Spinal cord (tissue), 10 donors: ENCODE measurements around the gene UQCRC1. TPM values are rescaled to one million over a fixed set of nuclear protein-coding genes. Genes with fewer than 3 reads are reported as not detected.

ENCODE experiments used
- DNase-seq, 6 donors: peaks; one replicate each; pipeline versions ENCODE4 v3.0.0 to v3.0.0-alpha.2; 2013 to 2015; ENCODE audit warnings: low spot score in 6 of 6, low read depth in 4 of 6
- H3K27ac ChIP-seq: one replicate; pipeline ENCODE4 v1.5.1; 2013; ENCODE audit warnings: low read depth, low read length, control low read depth
- H3K27me3 ChIP-seq: one replicate; pipeline ENCODE4 v1.6.1; 2013; ENCODE audit warnings: low read length; ENCODE audit not compliant: control insufficient read depth, insufficient read depth
- H3K36me3 ChIP-seq: one replicate; pipeline ENCODE4 v1.6.1; 2013; ENCODE audit warnings: low read length; ENCODE audit not compliant: control insufficient read depth, insufficient read depth
- H3K4me1 ChIP-seq: one replicate; pipeline ENCODE4 v1.6.1; 2013; ENCODE audit warnings: low read length; ENCODE audit not compliant: control insufficient read depth, insufficient read depth
- H3K4me3 ChIP-seq: one replicate; pipeline ENCODE4 v1.5.1; 2013; ENCODE audit warnings: low read depth, low read length, control low read depth
- H3K9me3 ChIP-seq: one replicate; pipeline ENCODE4 v1.6.1; 2013; ENCODE audit warnings: low read length; ENCODE audit not compliant: control insufficient read depth, insufficient read depth
- WGBS: methylation state at CpG from one replicate; pipeline ENCODE4 v1.1.5; 2013; ENCODE audit warnings: missing lambda C conversion rate; ENCODE audit not compliant: insufficient coverage; 5-methylcytosine and 5-hydroxymethylcytosine counted together
- polyA plus RNA-seq, 2 donors: library from polyadenylated mRNA; unstranded; fragments of 120-200 nt; gene quantifications; one replicate each; pipeline ENCODE4 v1.2.1, GENCODE V29; 2013; ENCODE audit not compliant: insufficient read length in 2 of 2
- total RNA-seq, 2 donors: library from RNA; depleted of rRNA in 1 of 2; stranded (reverse); fragments of 120-200 nt in 1 of 2; fragments of >200 nt in 1 of 2; gene quantifications; one replicate each; pipeline versions ENCODE4 v1.2.3 to v1.2.4, GENCODE V29; 2013 to 2014
- donor health status: healthy.

The UQCRC1 gene
- total and polyA plus RNA-seq, 4 donors, result 147 to 286 (median 227) TPM

GRCh38 chr3:48648188-48648850, 38.9 kb upstream of the UQCRC1 start:
- 94% methylated on average over 13 of the region's 15 CpGs for WGBS
- Histone ChIP-seq H3K36me3 (peaks cover 93% of the 10 kb centered on the region), H3K27ac (no peak overlapping the region), H3K27me3 (no peaks in the 10 kb centered on the region), H3K4me3 (no peak overlapping the region), H3K4me1 (no peaks in the 10 kb centered on the region), H3K9me3 (no peaks in the 10 kb centered on the region)
- no peak for DNase-seq

DNA sequence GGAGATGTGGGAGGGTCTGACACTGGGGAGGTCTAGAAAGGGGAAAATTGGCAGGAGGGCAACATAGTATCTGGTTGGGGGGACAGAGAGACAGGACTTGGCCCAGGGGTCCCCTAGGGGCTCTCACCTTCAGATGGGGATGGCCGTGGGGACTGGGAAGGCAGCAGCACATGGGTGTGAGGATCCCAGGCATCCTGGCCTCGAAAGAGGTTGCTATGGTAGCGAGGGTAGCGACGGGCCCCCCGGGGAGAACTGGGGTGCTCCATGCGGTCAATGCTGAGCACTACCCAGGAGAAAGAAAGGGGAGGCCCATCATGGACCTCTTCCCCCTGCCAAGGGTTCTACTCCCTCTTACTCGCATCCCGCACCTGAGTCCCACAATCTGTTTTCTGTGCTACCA, 38.3 kb upstream of the UQCRC1 start:
- no peak overlapping the region for H3K4me3 ChIP-seq
- peaks cover 94% of the 10 kb centered on the region for H3K36me3 ChIP-seq
- H3K27me3 ChIP-seq, result no peaks in the 10 kb centered on the region
- H3K9me3 ChIP-seq, result no peaks in the 10 kb centered on the region
- H3K27ac ChIP-seq, result no peak overlapping the region
- H3K4me1 ChIP-seq, result no peaks in the 10 kb centered on the region
- 81% methylated on average over 7 of the region's 9 CpGs for WGBS
- no peak for DNase-seq

GRCh38 chr3:48644898-48645760, 35.7 kb upstream of the UQCRC1 start:
- 94% methylated on average over 18 of the region's 22 CpGs for WGBS
- H3K27me3 ChIP-seq, result no peaks in the 10 kb centered on the region
- no peak for DNase-seq
- H3K4me1 ChIP-seq, result no peaks in the 10 kb centered on the region
- no peak overlapping the region for H3K27ac ChIP-seq
- H3K9me3 ChIP-seq, result no peaks in the 10 kb centered on the region
- no peak overlapping the region for H3K4me3 ChIP-seq
- peaks cover 94% of the 10 kb centered on the region for H3K36me3 ChIP-seq

GRCh38 chr3:48642605-48643004, 33.2 kb upstream of the UQCRC1 start:
- WGBS, result 95% methylated on average over 12 of the region's 12 CpGs
- Histone ChIP-seq H3K36me3 (peaks cover 94% of the 10 kb centered on the region), H3K27me3 (no peaks in the 10 kb centered on the region)

GRCh38 chr3:48641396-48641795, 31.9 kb upstream of the UQCRC1 start:
- no peaks in the 10 kb centered on the region for H3K9me3 ChIP-seq
- no peak overlapping the region for H3K4me3 ChIP-seq
- H3K36me3 ChIP-seq, result peaks cover 92% of the 10 kb centered on the region
- H3K4me1 ChIP-seq, result peaks cover 4% of the 10 kb centered on the region
- DNase-seq, result no peak
- 95% methylated on average over 3 of the region's 3 CpGs for WGBS
- no peak overlapping the region for H3K27ac ChIP-seq
- no peaks in the 10 kb centered on the region for H3K27me3 ChIP-seq

More at GRCh38 chr3:48642605-48643004, 33.2 kb upstream of the UQCRC1 start:
- DNase-seq, result no peak
- Histone ChIP-seq H3K27ac (no peak overlapping the region), H3K4me3 (no peak overlapping the region), H3K4me1 (no peaks in the 10 kb centered on the region), H3K9me3 (no peaks in the 10 kb centered on the region)

DNA sequence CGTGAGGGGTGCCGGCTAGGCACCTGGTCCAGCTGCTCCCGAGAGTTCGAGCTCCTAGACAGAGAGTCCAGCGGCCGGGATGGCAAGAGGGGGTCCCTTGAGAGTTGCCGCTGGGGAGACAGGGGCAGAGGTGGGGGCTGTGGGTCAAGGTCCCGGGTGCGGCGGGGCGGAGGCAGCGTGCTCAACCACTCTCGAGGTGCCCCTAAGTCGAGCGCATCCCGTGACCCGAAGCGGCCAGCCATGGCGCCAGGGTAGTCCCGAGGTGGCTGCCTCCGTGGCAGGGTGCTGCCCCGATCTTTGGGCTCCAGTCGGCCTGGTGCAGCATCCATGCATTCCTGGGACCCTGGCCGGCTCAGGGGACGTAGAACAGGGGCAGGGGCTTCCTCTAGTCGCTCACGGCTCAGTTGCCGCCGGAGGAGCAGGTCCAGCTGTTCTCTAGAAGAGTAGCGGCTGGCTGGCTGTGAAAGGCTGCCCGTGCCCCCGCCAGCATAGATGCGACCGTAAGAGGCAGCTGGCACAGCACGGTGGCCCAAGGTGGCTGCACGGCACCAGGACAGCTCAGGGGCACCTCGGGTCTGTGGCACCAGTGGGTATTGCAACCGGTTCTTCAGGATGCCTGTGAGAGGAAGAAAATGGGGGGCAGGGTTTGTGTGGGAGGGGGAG, 30.6 kb upstream of the UQCRC1 start:
- Histone ChIP-seq H3K36me3 (peaks cover 79% of the 10 kb centered on the region), H3K4me3 (no peak overlapping the region), H3K9me3 (no peaks in the 10 kb centered on the region), H3K4me1 (peaks cover 14% of the 10 kb centered on the region), H3K27ac (no peak overlapping the region), H3K27me3 (no peaks in the 10 kb centered on the region)
- 89% methylated on average over 38 of the region's 38 CpGs for WGBS
- no peak for DNase-seq

DNA sequence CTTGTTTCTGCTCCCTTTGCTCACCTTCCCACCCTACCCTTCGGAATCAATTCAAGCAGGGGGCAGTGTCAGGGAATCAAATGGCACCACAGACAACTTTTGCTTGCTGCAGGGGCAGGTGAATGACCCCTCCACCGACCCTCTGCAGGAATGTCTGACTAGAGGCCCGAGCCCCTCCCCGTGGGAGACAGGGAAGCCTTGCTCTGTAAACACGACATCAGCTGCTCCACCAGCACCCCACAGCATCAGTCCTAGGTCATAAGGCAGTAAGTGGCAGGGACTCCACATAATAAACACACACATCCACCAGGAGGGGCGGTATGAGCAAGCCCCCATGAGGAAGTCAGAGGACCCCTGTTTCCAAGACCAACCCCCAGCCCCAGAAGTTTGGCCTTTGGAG, 27.9 kb upstream of the UQCRC1 start:
- H3K9me3 ChIP-seq, result no peaks in the 10 kb centered on the region
- no peak for DNase-seq
- H3K4me3 ChIP-seq, result no peak overlapping the region
- H3K4me1 ChIP-seq, result peaks cover 27% of the 10 kb centered on the region
- H3K27ac ChIP-seq, result no peak overlapping the region
- H3K36me3 ChIP-seq, result peaks cover 68% of the 10 kb centered on the region
- 70% methylated on average over 5 of the region's 6 CpGs for WGBS
- H3K27me3 ChIP-seq, result no peaks in the 10 kb centered on the region

GRCh38 chr3:48636149-48636655, 26.8 kb upstream of the UQCRC1 start:
- H3K36me3 ChIP-seq, result peaks cover 68% of the 10 kb centered on the region
- no peaks in the 10 kb centered on the region for H3K27me3 ChIP-seq
- 51% methylated on average over 3 of the region's 10 CpGs for WGBS
- peak overlapping the region; percentile 81 for H3K27ac ChIP-seq
- no peaks in the 10 kb centered on the region for H3K9me3 ChIP-seq
- peak overlapping the region; percentile 89 for H3K4me3 ChIP-seq
- no peak for DNase-seq
- H3K4me1 ChIP-seq, result peaks cover 27% of the 10 kb centered on the region

GRCh38 chr3:48635222-48636021, 26.0 kb upstream of the UQCRC1 start, which contains the start of gene SLC26A6:
TSS of gene SLC26A6 (minus strand) at chr3:48635461. CDS start at chr3:48635393, 68 bp downstream.
- H3K36me3 ChIP-seq, result peaks cover 68% of the 10 kb centered on the region

More at GRCh38 chr3:48635222-48636021, 26.0 kb upstream of the UQCRC1 start, which contains the start of gene SLC26A6:
- H3K4me1 ChIP-seq, result peaks cover 27% of the 10 kb centered on the region
- H3K27me3 ChIP-seq, result no peaks in the 10 kb centered on the region
- peak within 1 kb of the TSS; percentile 89 for H3K4me3 ChIP-seq
- H3K27ac ChIP-seq, result peak within 1 kb of the TSS; percentile 81
- 0% methylated on average over 66 of the region's 68 CpGs for WGBS
- peak; percentile 82 to 98 (median 94) for DNase-seq
- H3K9me3 ChIP-seq, result no peaks in the 10 kb centered on the region
